ENCODE results near the gene ME2.
"Not testable (repeated sequence)": the region's sequence is repeated elsewhere in the genome, so short reads cannot be mapped to it uniquely, and the experiment has no call there.

The ME2 gene

DNA sequence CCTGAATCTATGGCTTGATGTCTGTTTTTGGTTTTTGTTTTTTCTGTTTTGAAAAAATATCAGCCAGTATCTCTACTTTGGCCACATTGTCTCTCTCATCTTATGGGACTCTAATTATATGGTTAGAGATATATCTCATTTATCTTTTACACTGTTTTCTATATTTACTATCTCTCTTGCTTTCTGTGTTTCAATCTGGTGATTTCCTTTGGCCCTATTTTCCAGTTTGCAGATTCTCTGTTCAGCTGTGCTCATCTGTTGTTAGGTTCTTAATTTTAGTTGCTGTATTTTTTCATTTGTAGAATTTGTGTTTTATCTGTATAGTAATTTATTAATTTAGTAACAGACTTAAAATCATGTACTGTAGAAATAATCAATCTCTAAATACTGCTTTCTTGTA is 47.6 kb downstream of the ME2 start:
- DNase-seq (ENCODE audit: low read depth) = no peak

DNA sequence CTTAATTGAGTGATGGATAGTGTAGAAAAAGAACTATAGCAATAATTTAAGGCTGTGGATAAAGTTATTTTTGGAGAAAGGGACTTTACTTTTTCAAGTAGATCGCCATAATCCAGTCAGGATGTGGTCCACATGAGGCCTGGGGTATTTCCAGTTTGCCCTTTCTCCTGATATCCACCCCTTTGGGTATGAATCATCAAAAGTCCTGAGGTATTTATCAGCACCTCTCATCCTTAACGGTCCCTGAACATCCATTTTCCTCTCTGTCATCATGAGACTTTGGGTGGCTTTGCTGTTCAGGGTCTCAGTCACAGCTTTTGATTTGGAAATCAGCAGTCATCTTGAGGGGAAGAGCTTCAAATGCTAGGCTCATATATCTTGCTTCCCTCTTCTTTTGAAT is 49.6 kb downstream of the ME2 start:
- DNase-seq (ENCODE audit: low read depth) = peak; percentile 48

DNA sequence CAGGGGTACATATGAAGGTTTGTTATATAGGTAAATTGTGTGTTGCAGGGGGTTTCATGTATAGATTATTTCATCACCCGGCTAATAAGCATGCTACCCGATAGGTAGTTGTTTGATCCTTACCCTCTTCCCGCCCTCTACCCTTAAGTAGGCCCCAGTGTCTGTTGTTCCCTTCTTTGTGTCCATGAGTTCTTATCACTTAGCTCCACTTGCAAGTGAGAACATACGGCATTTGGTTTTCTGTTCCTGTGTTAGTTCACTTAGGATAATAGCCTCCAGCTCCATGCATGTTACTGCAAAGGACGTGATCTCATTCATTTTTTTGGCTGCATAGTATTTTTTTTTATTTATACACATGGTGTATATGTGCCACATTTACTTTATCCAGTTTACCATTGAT is 54.8 kb downstream of the ME2 start:
- no peak for DNase-seq (ENCODE audit: low read depth)

DNA sequence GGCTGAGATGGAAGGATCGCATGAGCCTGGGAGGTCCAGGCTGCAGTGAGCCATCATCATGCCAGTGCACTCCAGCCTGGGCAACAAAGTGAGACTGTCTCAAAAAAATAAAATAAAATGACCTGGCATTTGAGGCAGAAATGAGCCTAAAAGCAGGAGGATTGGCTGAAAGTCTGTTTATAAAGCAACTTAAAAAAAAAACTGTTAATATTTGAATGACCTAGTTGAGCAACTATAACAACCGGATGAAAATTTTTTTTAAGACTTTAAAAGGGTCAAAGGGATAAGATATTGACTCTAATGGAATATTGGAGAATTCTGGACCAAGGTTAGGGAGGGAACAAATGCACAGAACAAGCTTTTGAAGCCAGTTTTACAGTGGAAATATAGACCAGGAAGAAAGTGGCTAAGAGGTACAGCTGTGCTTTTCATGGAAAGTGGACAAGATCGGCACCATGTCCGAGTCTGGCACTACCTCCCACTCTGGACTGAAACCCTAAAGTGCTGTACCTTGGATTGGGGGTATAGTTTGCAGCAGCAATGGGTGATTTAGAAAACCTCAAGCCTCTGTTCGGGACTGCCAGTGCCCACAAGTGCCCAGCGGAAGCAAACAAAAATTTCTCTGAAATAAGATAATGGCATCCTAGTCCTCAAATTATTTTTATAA is 55.8 kb downstream of the ME2 start:
- no peak for DNase-seq (ENCODE audit: low read depth)

DNA sequence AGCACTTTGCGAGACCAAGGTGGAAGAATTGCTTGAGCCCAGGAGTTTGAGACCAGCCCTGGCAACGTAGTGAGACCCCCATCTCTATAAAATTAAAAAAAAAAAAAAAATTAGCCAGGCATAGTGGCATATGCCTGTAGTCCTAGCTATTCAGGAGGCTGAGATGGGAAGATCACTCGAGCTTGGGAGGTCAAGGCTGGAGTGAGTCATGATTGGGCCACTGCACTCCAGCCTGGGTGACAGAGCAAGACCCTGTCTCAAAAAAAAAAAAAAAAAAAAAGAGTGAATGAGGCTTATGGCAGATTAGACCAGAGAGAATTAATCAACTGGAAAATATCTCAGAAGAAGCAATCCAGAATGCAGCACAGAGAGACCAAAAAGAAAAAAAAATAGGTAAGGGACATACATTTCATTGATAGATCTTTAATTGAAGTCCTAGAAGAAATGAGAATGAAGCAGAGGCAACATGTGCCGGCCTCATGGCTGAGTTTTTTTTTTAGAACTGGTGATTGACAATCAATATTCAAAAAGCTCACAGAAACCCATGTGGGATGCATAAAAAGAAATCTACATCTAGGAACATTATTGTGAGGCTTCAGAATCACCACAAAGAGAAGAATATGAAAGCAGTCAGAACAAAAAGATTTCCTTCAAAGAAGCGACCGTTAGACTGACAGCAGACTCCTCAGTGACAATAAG is 56.7 kb downstream of the ME2 start:
- no peak for DNase-seq (ENCODE audit: low read depth)

DNA sequence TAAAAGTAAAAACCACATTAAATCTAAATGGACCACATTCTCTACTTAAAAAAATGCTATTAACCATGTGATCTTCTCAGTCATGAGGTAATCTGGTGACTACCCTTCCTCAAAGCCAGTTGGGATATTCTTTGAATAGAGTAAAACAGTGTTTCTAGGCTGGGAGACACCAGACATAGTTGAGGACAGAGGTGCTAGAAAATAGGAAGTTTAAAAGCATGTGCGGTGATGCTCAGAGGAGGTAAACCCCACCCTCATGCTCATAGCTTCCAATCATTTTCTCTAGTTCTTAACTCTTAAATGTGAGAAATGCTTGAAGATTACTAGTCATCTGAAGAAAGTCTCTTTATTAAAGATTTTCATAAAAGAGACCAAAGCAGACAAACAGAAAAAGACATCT is 58.3 kb downstream of the ME2 start:
- DNase-seq (ENCODE audit: low read depth) = no peak

DNA sequence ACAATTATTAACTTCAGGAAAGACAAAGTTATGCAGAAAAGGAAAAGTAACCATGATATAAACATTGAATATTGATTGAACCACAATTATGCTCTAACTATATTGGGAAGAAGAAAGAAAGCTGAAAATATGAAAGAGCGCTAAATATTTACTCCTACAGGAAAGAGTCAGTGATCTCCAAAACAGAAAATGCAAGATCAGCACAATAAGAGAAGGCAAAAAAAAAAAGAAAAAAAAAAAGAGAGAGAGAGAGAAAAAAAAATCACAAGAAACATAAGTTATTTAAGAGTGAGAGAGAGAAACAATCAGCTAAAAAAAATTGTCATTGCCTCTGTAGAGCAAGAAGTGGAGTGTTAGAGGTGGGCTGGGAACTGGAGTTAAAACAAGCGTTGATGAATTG is 60.0 kb downstream of the ME2 start:
- no peak for DNase-seq (ENCODE audit: low read depth)

DNA sequence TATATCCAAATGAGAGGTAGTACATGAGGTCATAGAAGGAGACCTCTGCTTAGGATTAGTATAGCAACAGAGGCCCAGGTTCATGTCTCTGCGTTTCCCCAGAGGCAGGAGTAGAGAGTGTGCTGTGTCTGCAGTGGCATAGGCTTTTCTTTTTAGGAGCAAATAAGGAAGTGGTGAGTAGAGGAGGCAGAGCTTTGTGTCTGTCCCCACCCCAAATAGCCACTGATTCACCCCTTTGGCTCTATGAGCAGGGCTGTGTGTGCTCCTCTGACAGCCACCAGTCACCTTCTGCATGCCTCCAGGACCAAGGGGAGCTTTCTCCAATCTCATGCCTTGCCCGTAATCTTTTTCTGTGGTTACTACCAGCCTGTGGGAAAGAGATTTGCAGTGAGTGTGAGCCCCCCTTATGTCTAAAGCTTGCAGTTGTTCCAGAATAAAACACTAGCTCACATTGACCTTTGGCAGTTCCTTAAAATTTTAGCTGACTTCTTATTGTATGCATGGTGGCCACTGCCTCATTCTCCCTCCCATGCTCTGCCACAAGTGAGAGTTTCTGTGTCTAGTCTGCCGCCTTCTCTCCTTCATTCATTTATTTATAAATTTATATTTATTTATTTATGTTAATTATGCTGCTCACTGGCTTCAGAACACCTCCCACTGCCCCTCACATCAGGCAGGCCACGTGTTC is 65.5 kb downstream of the ME2 start:
- no peak for DNase-seq (ENCODE audit: low read depth)

DNA sequence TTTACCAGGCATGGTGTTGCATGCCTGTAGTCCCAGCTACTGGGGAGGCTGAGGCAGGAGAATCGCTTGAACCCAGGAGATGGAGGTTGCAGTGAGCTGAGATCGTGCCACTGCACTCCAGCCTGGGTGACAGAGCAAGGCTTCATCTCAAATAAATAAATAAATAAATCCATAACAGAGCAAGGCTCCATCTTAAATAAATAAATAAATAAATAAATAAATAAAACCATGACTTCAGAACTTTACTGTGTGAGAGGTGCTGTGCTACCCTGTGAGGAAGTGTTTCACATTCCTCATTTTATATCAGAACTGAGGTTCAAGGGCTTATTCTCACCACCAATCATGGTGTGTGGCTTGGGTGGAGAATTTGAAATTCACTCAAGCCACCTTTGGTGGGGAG is 67.0 kb downstream of the ME2 start:
- not testable (repeated sequence) for DNase-seq (ENCODE audit: low read depth)

DNA sequence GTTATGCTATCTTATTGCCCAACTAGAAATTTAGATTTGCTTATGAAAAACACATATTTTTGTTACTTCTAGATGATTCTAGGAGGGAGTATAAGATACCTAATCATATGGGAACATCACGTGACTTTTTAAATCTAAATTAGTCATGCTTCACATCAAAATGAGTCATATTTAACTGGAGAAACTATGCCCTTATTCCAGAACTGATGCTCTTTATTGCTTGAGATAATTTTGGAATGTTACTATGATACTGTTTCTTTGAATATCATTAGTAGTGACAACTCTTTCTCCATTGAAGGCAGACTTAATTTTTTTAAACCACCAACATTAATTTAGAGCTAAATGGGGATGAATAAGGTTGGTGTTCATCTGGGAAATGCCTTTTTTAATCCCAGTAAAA is 69.0 kb downstream of the ME2 start:
- DNase-seq (ENCODE audit: low read depth) = peak; percentile 40

DNA sequence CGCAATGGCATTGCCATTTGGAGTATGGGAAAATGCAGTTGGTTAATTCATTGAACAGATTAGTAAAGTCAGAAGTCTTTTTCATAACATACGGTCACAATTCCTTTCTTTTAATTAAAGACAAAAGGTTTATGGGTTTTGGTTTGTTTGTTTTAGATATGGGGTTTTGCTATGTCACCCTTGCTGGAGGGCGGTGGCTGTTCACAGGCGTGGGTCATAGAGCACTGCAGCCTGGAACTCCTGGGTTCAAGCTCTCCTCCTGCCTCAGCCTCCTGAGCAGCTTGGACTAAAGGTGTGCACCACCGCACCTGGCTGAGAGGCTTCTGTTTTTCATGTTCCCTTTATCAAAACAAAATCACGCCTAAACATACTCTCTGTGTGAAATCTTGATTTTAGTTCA is 70.3 kb downstream of the ME2 start:
- DNase-seq (ENCODE audit: low read depth) = no peak

DNA sequence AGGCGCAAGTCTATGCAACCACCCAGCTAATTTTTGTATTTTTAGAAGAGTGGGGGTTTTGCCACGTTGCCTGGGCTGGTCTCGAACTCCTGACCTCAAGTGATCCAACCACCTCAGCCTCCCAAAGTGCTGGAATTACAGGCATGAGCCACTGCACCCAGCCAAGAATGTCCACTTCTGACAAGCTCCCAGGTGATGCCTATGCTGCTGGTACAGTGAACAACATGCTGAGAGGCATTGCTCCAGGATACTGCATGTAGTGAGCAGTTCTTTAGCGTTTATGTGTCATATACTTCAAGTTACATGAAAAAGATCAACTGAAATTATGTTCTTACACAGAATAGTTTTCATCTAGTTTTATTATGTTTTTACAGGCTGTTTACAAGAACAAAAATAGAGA is 71.7 kb downstream of the ME2 start:
- no peak for DNase-seq (ENCODE audit: low read depth)

DNA sequence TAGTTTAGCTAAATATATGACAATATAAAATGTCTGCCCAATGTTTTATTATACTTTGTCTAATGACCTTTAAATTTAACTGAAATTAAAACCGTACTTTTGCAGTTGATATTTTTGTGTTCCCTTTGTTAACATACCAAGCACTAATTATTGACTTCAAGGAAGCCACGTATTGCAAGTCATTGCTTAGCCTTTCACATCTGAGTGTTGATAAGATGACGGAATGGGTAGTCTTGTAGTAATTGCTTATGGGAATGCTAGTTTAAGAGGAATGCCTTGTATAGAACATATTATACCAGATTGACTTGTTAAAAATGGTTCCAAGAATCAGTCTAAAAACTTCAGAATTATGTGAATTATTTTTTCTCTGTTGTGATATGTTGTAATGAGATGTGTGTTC is 74.9 kb downstream of the ME2 start:
- DNase-seq (ENCODE audit: low read depth) = no peak

DNA sequence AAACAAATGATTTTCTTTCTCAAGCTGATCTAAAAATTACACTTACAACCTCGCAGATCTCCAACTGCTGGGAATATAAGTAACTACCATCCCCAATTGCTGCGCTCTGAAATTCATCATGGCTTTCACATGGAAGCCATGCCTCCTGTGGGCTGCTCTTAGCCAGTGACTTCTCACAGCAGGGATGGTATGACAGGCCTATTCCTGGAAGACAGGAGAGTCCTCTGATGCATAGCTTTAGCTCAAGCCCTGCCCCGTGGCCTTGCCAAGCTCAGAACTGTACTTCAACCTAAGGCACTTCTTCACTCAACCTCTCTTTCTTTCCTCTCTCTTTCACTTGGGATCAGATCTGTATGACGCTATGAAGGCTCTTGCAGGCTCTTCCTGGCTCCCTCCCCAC is 76.3 kb downstream of the ME2 start:
- no peak for DNase-seq (ENCODE audit: low read depth)

DNA sequence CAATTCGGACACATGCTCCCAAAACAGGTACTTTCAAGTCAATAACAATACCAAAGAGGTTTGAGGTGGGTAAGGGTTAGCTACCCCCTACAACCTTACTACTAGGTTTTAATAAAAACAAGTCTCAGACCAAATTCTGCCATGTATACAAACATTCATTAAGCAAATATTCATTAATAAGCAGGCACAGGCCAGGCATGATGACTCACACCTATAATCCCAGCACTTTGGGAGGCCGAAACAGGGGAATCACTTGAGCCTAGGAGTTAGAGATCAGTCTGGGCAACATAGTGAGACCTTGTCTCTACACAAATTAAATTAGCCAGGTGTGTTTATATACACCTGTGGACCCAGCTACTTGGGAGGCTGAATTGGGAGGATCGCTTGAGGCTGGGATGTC is 77.2 kb downstream of the ME2 start:
- DNase-seq (ENCODE audit: low read depth) = no peak

DNA sequence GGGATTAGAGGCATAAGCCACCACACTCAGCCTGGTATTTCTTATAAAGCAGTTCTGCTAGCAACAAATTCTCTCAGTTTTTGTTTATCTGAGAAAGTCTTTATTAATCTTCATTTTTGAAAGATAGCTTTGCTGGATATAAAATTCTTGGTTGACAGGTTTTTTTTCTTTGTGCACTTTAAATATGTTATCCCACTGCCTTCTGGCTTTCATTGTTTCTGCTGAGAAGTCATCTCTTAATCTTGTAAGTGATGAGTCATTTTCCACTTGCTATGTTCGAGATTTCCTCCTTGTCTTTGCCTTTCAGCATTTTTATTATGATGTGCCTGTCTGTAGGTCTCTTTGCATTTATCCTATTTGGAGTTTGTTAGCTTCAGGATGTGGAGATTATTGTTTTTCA is 83.1 kb downstream of the ME2 start:
- no peak for DNase-seq (ENCODE audit: low read depth)

DNA sequence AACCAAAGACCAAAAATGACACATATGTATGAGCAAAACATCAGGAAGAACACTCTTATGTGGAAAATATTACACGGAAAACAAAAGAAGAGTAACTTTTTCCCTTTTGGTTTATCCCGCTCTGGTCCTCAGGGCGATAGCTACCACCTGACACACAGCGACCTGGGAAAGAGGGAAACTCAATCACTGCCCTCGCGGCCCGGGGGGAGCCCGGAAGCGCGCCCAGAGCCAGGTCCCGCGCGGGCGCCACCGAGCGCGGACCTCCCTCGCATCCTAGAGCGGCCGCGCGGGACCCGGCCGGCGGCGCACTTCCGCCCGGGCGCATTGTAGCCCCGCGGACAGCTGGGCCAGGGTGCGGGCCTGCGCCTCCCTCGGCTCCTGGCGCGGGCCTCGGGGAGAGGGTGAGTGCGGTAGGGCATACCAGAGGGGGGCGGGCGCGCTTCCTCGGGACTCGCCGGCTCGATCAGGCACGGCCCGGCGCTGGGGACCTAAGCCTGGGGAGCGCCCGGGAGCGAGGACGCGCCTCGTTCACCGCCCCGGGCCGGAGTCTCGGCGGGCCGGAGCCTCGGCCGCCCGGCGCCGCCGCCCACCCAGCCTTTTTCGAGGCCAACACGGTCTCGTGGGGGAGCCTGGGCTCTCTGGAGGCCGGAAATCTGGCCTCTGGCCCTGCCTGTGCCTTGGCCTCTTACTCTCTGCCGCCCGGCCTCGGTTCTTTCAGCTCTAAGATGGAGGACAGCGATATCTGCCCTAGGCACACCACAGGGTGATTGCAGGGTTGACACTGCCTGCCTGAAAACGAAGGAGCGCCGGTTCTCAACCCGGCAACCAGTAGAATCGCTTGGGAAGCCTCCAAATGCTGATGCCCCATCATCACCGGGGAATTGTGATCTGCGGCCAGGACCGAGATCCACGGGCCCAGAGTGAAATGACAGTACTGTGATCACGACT is 89.1 kb downstream of the ME2 start, which contains the start of gene ELAC1:
Gene ELAC1 (plus strand): TSS at position 327 of the 948 bp plus-strand sequence. CDS start 6,365 bp downstream, outside the sequence.
- DNase-seq (ENCODE audit: low read depth) = peak; percentile 80

DNA sequence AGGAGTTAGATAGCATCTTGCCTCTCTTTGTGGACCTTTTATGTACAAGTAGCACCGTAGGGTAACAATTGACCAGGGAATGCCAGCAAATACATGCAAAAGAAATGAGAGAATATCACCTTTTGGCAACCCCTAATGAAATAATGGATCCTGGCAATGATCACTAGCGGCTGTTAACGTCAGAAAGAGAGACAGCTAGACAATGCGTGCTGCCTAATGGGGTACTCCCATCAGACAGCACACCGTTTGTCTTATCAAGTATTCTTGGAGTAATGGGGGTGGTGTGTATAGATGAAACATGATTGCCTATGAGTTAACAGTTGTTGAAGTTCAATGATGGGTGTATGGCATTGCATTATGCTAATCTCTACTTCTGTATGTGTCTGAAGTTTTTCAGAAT is 90.5 kb downstream of the ME2 start:
- DNase-seq (ENCODE audit: low read depth) = no peak

DNA sequence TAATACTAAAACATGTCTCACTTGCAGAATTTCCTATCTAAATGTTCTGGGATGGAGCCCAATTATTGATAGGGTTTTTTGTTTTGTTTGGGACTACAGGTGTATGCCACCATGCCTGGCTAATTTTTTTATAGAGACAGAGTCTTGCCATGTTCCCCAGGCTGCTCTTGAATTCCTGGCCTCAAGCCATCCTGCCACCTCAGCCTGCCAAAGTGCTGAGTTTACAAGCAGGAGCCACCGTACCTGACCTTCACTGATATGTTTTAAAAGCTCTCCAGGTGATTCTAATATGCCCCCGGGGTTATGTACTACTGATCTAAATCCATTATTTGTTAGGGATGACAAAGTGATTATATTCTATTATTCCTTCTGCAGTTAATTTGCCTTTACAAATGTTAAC is 91.1 kb downstream of the ME2 start:
- no peak for DNase-seq (ENCODE audit: low read depth)

DNA sequence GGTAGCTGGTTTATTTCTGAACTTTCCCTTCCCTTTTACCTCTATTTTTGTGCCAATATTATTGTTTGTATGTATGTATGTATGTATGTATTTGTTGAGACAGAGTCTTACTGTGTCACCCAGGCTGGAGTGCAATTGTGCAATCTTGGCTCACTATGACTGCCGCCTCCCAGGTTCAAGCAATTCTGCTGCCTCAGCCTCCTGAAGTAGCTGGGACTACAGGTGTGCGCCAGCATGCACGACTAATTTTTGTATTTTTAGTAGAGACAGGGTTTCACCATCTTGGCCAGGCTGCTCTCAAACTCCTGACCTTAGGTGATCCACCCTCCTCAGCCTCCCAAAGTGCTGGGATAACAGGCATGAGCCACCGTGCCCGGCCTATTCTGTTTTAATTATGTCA is 93.5 kb downstream of the ME2 start:
- not testable (repeated sequence) for DNase-seq (ENCODE audit: low read depth)

DNA sequence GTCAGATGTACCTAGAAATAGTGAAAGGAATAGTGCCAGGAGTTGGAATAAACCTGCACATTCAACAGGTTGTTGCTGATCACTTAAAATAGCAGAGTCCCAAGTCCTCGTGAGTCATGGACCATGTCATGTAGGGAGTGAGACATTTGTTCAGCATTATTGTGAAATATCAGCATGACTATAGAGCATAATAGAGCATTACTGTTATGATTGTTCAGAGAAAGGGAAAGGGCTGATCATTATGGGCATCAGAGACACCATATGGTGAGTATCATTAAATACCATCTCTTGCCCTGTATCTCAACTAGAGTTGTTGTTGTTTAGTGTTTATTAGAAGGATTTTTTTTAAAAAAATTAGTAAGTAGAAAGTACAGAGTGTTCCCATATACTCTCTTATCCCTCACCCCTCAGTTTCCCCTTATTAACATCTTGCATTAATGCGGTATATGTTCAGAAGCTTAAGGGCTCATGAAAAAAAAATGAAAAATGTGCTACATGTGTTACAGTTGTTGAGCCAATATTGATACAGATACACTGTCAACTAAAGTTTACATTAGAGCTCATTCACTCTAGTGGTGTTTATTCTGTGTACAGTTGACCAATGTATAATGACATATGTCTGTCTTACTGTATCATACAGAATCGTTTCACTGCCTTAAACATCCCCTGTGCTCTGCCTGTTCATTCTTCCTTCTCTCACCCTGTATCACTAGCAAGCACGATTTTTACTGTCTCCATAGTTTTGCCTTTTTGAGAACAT is 94.6 kb downstream of the ME2 start:
- peak; percentile 68 for DNase-seq (ENCODE audit: low read depth)
